IMR-90 (cell line): ENCODE data around the gene CLIP3. TPM values are rescaled to one million over a fixed set of nuclear protein-coding genes. Genes with fewer than 3 reads are reported as not detected.

Experiments
- ATAC-seq: fragments of 200-7000 bp; cut with Tn5 transposase; 2 replicates; pipeline ENCODE4 v1.9.1; 2020; ENCODE audit warnings: low read depth, mild to moderate bottlenecking, moderate library complexity
- BruUV-seq: library from RNA; stranded (reverse); fragments of 400-500 nt; replicated peaks from 2 replicates; lab custom pipeline; 2021; lab: Mats Ljungman, UMichigan
- CTCF ChIA-PET: fragments of 300-600 bp; formaldehyde crosslinking; extraction: SDS; loops from one replicate; lab custom pipeline; 2021; ENCODE audit warnings: antibody characterized with exemption; lab: Yijun Ruan, JAX
- POLR2A ChIA-PET: fragments of 300-600 bp; sonication (Branson Sonifier 250); formaldehyde crosslinking; loops from one replicate; lab custom pipeline; 2022; ENCODE audit warnings: antibody characterized with exemption; ENCODE audit not compliant: unreplicated experiment; lab: Charles Lee
- DNase-seq: peaks from one replicate; pipeline ENCODE4 v3.0.0; 2013
- H2AFZ ChIP-seq: replicated peaks from 2 replicates; pipeline ENCODE3; 2013; ENCODE audit warnings: low read length, mild to moderate bottlenecking; ENCODE audit not compliant: poor library complexity
- H2AK5ac ChIP-seq: 2 replicates; pipeline ENCODE4 v1.6.1; 2013; ENCODE audit warnings: low read depth, low read length, inconsistent platforms
- H2AK9ac ChIP-seq: replicated peaks from 2 replicates; pipeline ENCODE3; 2013; ENCODE audit warnings: mild to moderate bottlenecking, low read depth, low read length, moderate library complexity; ENCODE audit not compliant: poor library complexity
- H2BK120ac ChIP-seq: 2 replicates; pipeline ENCODE4 v1.6.1; 2013; ENCODE audit warnings: low read depth, low read length, inconsistent platforms
- H2BK15ac ChIP-seq: 3 replicates; pipeline ENCODE4 v1.6.1; 2013; ENCODE audit warnings: low read depth, low read length, inconsistent platforms
- H2BK20ac ChIP-seq: 2 replicates; pipeline ENCODE4 v1.6.1; 2013; ENCODE audit warnings: low read depth, mild to moderate bottlenecking, inconsistent platforms, low read length, moderate library complexity
- H2BK5ac ChIP-seq: 2 replicates; pipeline ENCODE4 v1.6.1; 2013; ENCODE audit warnings: mild to moderate bottlenecking, low read depth, low read length, inconsistent platforms; ENCODE audit not compliant: poor library complexity, severe bottlenecking
- H3K14ac ChIP-seq: replicated peaks from 2 replicates; pipeline ENCODE4 v1.6.1; 2013; ENCODE audit warnings: low read depth, low read length, inconsistent platforms
- H3K18ac ChIP-seq: 2 replicates; pipeline ENCODE4 v1.6.1; 2013; ENCODE audit warnings: low read depth, low read length, control low read depth
- H3K23ac ChIP-seq: 2 replicates; pipeline ENCODE4 v1.6.1; 2013; ENCODE audit warnings: low read depth, low read length, inconsistent platforms
- H3K27ac ChIP-seq: 2 replicates; pipeline ENCODE4 v1.5.1; 2013; ENCODE audit warnings: mild to moderate bottlenecking, control low read depth, low read length; ENCODE audit not compliant: insufficient read depth
- H3K27me3 ChIP-seq: 2 replicates; pipeline ENCODE4 v1.6.1; 2013; ENCODE audit warnings: low read length; ENCODE audit not compliant: control insufficient read depth, insufficient read depth
- H3K36me3 ChIP-seq: 2 replicates; pipeline ENCODE4 v1.6.1; 2013; ENCODE audit warnings: low read length, mixed read lengths; ENCODE audit not compliant: control insufficient read depth, insufficient read depth
- H3K4ac ChIP-seq: 2 replicates; pipeline ENCODE4 v1.6.1; 2013; ENCODE audit warnings: low read depth, low read length, inconsistent platforms
- H3K4me1 ChIP-seq: 2 replicates; pipeline ENCODE4 v1.6.1; 2013; ENCODE audit warnings: low read length, mixed read lengths; ENCODE audit not compliant: control insufficient read depth, insufficient read depth
- H3K4me2 ChIP-seq: 2 replicates; pipeline ENCODE4 v1.6.1; 2013; ENCODE audit warnings: low read depth, mild to moderate bottlenecking, control low read depth, low read length, moderate library complexity
- H3K4me3 ChIP-seq: 2 replicates; pipeline ENCODE4 v1.5.1; 2013; ENCODE audit warnings: low read depth, mild to moderate bottlenecking, control low read depth, low read length, moderate library complexity; ENCODE audit not compliant: insufficient read depth
- H3K56ac ChIP-seq: 2 replicates; pipeline ENCODE4 v1.6.1; 2013; ENCODE audit warnings: low read length, inconsistent platforms; ENCODE audit not compliant: insufficient read depth; ENCODE audit errors: extremely low read depth
- H3K79me1 ChIP-seq, 2 experiments: 2 replicates each; pipeline ENCODE4 v1.6.1; 2013; ENCODE audit warnings: low read length in 2 of 2, inconsistent platforms in 1 of 2, low read depth in 1 of 2
- H3K9ac ChIP-seq: 2 replicates; pipeline ENCODE4 v1.6.1; 2013; ENCODE audit warnings: low read depth, low read length, control low read depth
- H3K9me1 ChIP-seq: 2 replicates; pipeline ENCODE4 v1.6.1; 2013; ENCODE audit warnings: low read length, inconsistent platforms; ENCODE audit not compliant: insufficient read depth
- H3K9me3 ChIP-seq: 2 replicates; pipeline ENCODE4 v1.6.1; 2013; ENCODE audit warnings: low read length; ENCODE audit not compliant: control insufficient read depth, insufficient read depth
- H4K20me1 ChIP-seq: 2 replicates; pipeline ENCODE4 v1.6.1; 2013; ENCODE audit warnings: low read length, inconsistent platforms; ENCODE audit not compliant: insufficient read depth
- H4K5ac ChIP-seq: 2 replicates; pipeline ENCODE4 v1.6.1; 2013; ENCODE audit warnings: mild to moderate bottlenecking, low read depth, low read length, control low read depth
- H4K8ac ChIP-seq, 2 experiments: 2 replicates each; pipeline ENCODE4 v1.6.1; 2013; ENCODE audit warnings: low read depth in 2 of 2, low read length in 2 of 2, control low read depth in 1 of 2, inconsistent platforms in 1 of 2
- H4K91ac ChIP-seq: 2 replicates; pipeline ENCODE4 v1.6.1; 2013; ENCODE audit warnings: low read depth, low read length, inconsistent platforms; ENCODE audit not compliant: insufficient read depth
- CHD1 ChIP-seq: IDR thresholded peaks from 2 replicates; pipeline ENCODE4 v1.6.1; 2012; ENCODE audit warnings: low read depth, low read length, improper control_type of control experiment
- FOS ChIP-seq: fragments of 150-350 bp; IDR thresholded peaks from 2 replicates; pipeline ENCODE4 v1.6.1; 2016; ENCODE audit warnings: low read depth, low read length
- SMC3 ChIP-seq: fragments of 150-350 bp; IDR thresholded peaks from 2 replicates; pipeline ENCODE4 v1.6.1; 2016; ENCODE audit warnings: low read depth, mild to moderate bottlenecking, antibody characterized with exemption, low read length, moderate library complexity
- WGBS, 2 experiments: methylation state at CpG; one replicate each; pipeline versions ENCODE4 v1.1.5 to v1.1.7; 2013; ENCODE audit warnings: missing lambda C conversion rate in 2 of 2; ENCODE audit not compliant: insufficient read length in 1 of 2; ENCODE audit errors: extremely low coverage in 2 of 2; 5-methylcytosine and 5-hydroxymethylcytosine counted together
- dilution Hi-C: fragments of 300-500 bp; cut with HindIII; formaldehyde crosslinking; loops from one replicate; pipeline ENCODE4 v1.14.3; 2018; ENCODE audit warnings: low sequenced_read_pairs; ENCODE audit not compliant: unreplicated experiment
- in situ Hi-C: fragments of 300-500 bp; cut with MboI; formaldehyde crosslinking; loops from 3 replicates; pipeline ENCODE4 v1.14.3; 2019; ENCODE audit warnings: low sequenced_read_pairs, inconsistent platforms, mixed read lengths
- intact Hi-C: fragments of 100-400 bp; cut with micrococcal nuclease; formaldehyde crosslinking; loops from 2 replicates; pipeline ENCODE4 v1.10.0; 2022
- polyA plus RNA-seq, 3 experiments: library from polyadenylated mRNA; depleted of rRNA; stranded (reverse); fragments of >200 nt; gene quantifications; 2 replicates each; pipeline ENCODE4 v1.2.3, GENCODE V29; 2012; ENCODE audit warnings: low replicate concordance in 1 of 3
- total RNA-seq: library from RNA; depleted of rRNA; stranded (reverse); fragments of >200 nt; gene quantifications from 2 replicates; pipeline ENCODE4 v1.2.3, GENCODE V29; 2012

The CLIP3 gene
- total and polyA plus RNA-seq, 2 of the 4 experiments (the other 2 are of a cell fraction) = 5.4 to 28.7 TPM

DNA sequence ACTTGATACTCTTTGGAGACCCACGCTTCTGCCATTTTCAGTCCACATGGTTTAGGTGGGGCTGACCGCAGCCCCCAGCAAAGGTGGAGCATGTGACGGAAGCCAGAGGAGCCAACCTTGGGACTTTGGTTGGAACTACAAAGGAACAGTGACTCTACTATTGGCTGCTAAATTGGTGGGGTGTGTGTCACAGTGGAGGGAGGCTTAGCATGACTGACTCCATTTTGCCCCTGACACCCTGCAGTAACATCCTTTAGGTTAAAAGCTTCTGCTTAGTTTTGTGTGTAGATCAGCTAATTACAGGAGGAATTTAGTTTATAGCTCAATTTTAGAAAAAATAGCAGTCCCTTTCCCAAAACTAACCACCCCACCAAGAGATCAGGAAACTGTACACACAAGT is 31.1 kb downstream of the CLIP3 start:
- CTCF ChIA-PET = no interaction called here
- Histone ChIP-seq H3K9me3 (no peaks in the 10 kb centered on the region), H3K4me3 (no peak overlapping the region), H3K14ac (no peak overlapping the region), H2AFZ (no peak overlapping the region), H3K4ac (no peak overlapping the region), H3K4me2 (no peak overlapping the region), H4K20me1 (peaks cover 25% of the 10 kb centered on the region), H3K23ac (no peak overlapping the region), H4K5ac (no peak overlapping the region), H3K9ac (no peak overlapping the region), H2BK120ac (no peak overlapping the region), H2BK20ac (no peak overlapping the region), H2BK15ac (no peak overlapping the region), H3K9me1 (peaks cover 11% of the 10 kb centered on the region), H3K56ac (no peak overlapping the region), H3K27me3 (no peaks in the 10 kb centered on the region), H3K36me3 (peaks cover 9% of the 10 kb centered on the region), H3K4me1 (peaks cover 2% of the 10 kb centered on the region; the same call in 1 of the 2 replicates), H3K79me1 (peaks cover 10 to 48% of the 10 kb centered on the region in 2 experiments), H3K18ac (no peak overlapping the region), H4K8ac (no peak overlapping the region), H3K27ac (no peak overlapping the region), H2AK9ac (no peak overlapping the region), H2BK5ac (no peak overlapping the region), H4K91ac (no peak overlapping the region), H2AK5ac (no peak overlapping the region)
- ATAC-seq (no peak), DNase-seq (no peak)
- dilution Hi-C loops = no loop called here
- intact Hi-C loops = no loop called here
- TF ChIP-seq CHD1 = no peak
- TF ChIP-seq SMC3 = no peak
- TF ChIP-seq FOS = no peak
- in situ Hi-C loops = no loop called here
- BruUV-seq = no TSS peak
- POLR2A ChIA-PET = no interaction called here
- no CpG with 5 or more reads among the region's 3 CpGs for WGBS, 2 experiments
